RWPE1 (cell line): Measurements from ENCODE around the gene SH2D3C.
A peak's percentile ranks its signal among the peaks of the same experiment; 100 is the strongest.

Experiments
- CTCF ChIA-PET: fragments of 350-600 bp; sonication (Branson Sonifier 250); formaldehyde crosslinking; extraction: SDS; loops from one replicate; lab custom pipeline; 2021; lab: Yijun Ruan, JAX
- POLR2A ChIA-PET: fragments of 400-600 bp; formaldehyde crosslinking; extraction: SDS; loops from one replicate; lab custom pipeline; 2020; ENCODE audit warnings: antibody characterized with exemption; ENCODE audit not compliant: low non-redundant PET; lab: Yijun Ruan, JAX
- DNase-seq: peaks from one replicate; pipeline ENCODE4 v3.0.0; 2012; ENCODE audit warnings: low spot score
- H3K27ac ChIP-seq: fragments of 450-650 bp; 2 replicates; pipeline ENCODE4 v1.5.1; 2017
- CTCF ChIP-seq: fragments of 450-650 bp; conservative IDR thresholded peaks from 2 replicates; pipeline ENCODE4 v1.5.1; 2017; ENCODE audit warnings: low read depth, mild to moderate bottlenecking

The SH2D3C gene

GRCh38 chr9:127802576-127803443, 24.3 kb upstream of the SH2D3C start, which contains the start of gene FPGS:
Gene FPGS (plus strand): TSS chr9:127802882. CDS start chr9:127802925, 43 bp downstream.
- ChIA-PET CTCF (interaction anchor here (0.6 to 1.4 kb wide), 9 partner anchors 10 to 899 kb away, joined by 3 to 4 read pairs (median 3); partner anchors contain the start of gene CDK9), POLR2A (interaction anchor here (0.6 to 1.0 kb wide), 2 partner anchors 10 to 43 kb away, joined by 3 to 4 read pairs; no protein-coding TSS in a partner anchor)
- peak within 1 kb of the TSS; percentile 98 for H3K27ac ChIP-seq
- no peak for TF ChIP-seq CTCF
- DNase-seq, result peak; percentile 99

GRCh38 chr9:127801955-127802575, 23.6 kb upstream of the SH2D3C start:
- CTCF ChIA-PET, result interaction anchor here (0.6 to 1.4 kb wide), 7 partner anchors 23 to 899 kb away, joined by 3 to 9 read pairs (median 4); partner anchors contain the start of gene TOR2A
- POLR2A ChIA-PET, result interaction anchor here (0.6 to 1.4 kb wide), 2 partner anchors 14 to 43 kb away, joined by 3 to 4 read pairs; no protein-coding TSS in a partner anchor
- TF ChIP-seq CTCF, result no peak
- peak overlapping the region; percentile 98 for H3K27ac ChIP-seq
- no peak for DNase-seq

- POLR2A ChIA-PET, result no interaction called here
- TF ChIP-seq CTCF, result no peak
- DNase-seq, result no peak
- H3K27ac ChIP-seq, result peak overlapping the region; percentile 72
- CTCF ChIA-PET, result interaction anchor here (0.6 to 2.2 kb wide), 2 partner anchors 33 to 73 kb away, joined by 3 to 9 read pairs; no protein-coding TSS in a partner anchor
Measured at GRCh38 chr9:127796852-127797370, 18.4 kb upstream of the SH2D3C start.

- CTCF ChIA-PET, result interaction anchor here (0.6 to 2.2 kb wide), 2 partner anchors 32 to 74 kb away, joined by 3 to 9 read pairs; no protein-coding TSS in a partner anchor
- DNase-seq, result no peak
- POLR2A ChIA-PET, result no interaction called here
- peak overlapping the region; percentile 72 for H3K27ac ChIP-seq
- TF ChIP-seq CTCF, result no peak
Measured at GRCh38 chr9:127796225-127796813, 17.9 kb upstream of the SH2D3C start.

GRCh38 chr9:127794001-127794791, 15.7 kb upstream of the SH2D3C start:
- H3K27ac ChIP-seq, result peak overlapping the region; percentile 66
- DNase-seq, result no peak
- CTCF ChIA-PET, result interaction anchor here (0.8 kb wide), 1 partner anchor 127 kb away, joined by 4 read pairs; no protein-coding TSS in a partner anchor
- TF ChIP-seq CTCF, result no peak
- POLR2A ChIA-PET, result no interaction called here
